ENCODE results near the gene FANCI. TPM values are rescaled to one million over a fixed set of nuclear protein-coding genes. Genes with fewer than 3 reads are reported as not detected.

The FANCI gene
- total and polyA plus RNA-seq, 2 experiments from 2014 or later = 11.2 to 14.2 TPM

DNA sequence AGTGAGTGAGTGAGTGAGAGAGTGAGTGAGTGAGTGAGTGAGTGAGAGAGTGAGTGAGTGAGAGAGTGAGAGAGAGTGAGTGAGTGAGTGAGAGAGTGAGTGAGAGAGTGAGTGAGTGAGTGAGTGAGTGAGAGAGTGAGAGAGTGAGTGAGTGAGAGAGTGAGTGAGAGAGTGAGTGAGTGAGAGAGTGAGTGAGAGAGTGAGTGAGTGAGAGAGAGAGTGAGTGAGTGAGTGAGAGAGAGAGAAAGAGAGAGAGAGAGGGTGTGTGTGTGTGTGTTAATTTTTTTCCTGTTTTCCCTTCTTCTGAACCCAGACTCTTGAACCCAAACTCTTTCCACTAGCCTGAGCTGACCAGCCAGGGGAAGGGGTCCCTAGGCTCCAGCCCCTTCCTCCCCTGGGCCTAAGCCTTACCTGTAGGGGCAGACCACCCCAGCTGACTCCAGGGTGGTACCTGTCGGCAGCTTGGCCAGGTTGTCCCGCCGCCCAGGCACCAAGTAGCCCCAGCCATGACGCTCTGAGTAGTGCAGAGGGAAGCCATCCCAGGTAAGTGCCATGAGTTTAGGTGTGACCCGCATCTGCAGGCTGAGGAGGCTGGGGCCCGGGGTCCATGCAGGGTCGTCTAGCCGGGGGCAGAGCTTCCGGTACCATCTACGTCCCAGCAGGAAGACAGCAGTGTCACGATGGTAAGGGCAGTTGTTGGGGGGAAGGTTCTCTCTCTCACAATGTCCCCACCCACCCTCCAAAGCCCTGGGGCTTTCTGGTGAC lies 81.4 kb downstream of the FANCI start:
- no peaks in the 10 kb centered on the region for H3K9me2 ChIP-seq (ENCODE audit: insufficient read depth)
- H2AFZ ChIP-seq = no peak overlapping the region
- H3K4me1 ChIP-seq (ENCODE audit: insufficient read depth) = 0 out of 2 replicates have a peak, but pooled peaks cover 5% of the 10 kb centered on the region
- no peaks in the 10 kb centered on the region for H3F3A ChIP-seq (ENCODE audit: insufficient read depth)
- in situ Hi-C loops (cut with MboI) = no loop called here
- peaks cover 55% of the 10 kb centered on the region for H3K79me2 ChIP-seq (ENCODE audit: insufficient read depth)
- 93% methylated on average over 5 to 11 of the region's 11 CpGs for WGBS, 2 experiments (ENCODE audit: low coverage in 1 of 2, low lambda C conversion rate in 2 of 2, missing lambda C conversion rate in 2 of 2)
- H3K27ac ChIP-seq = no peak overlapping the region
- H4K20me1 ChIP-seq (ENCODE audit: insufficient read depth) = peaks cover under 1% of the 10 kb centered on the region; the same call in 1 of the 2 replicates
- no peak overlapping the region for H3K4me3 ChIP-seq
- no peak overlapping the region for H3K4me2 ChIP-seq (ENCODE audit: unreplicated experiment)
- TF ChIP-seq EZH2phosphoT487 (IDR thresholded peaks at IDR 0.05; ENCODE audit: insufficient read depth, low read depth) (no peak), EZH2 (IDR thresholded peaks at IDR 0.05; ENCODE audit: insufficient read depth, poor library complexity, severe bottlenecking) (no peak)
- no peak for DNase-seq
- H3K9me3 ChIP-seq (ENCODE audit: low read depth) = no peaks in the 10 kb centered on the region
- H3K36me3 ChIP-seq (ENCODE audit: low read depth) = peaks cover 62% of the 10 kb centered on the region
- H3K27me3 ChIP-seq (replicated peaks; ENCODE audit: insufficient read depth) = no peaks in the 10 kb centered on the region
- H3K9ac ChIP-seq = no peak overlapping the region

DNA sequence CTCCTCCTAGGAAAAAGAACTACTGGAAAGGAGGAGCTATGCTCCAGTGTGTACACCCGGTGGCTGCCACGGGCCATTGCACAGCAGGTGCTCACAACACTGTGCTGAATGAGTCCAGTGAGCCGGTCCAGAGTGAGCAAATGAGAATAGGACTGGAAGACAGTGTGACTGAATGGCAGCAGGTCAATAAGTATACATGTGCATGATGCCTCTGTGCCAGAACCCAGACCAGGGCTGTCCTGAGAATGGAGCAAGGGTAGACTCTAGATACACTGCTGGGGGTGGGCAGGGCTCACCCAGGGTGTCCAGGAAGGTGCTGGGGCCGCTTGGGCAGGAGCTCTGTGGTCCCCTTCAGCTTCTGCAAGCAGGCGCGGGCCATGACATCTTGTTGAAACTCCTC lies 82.5 kb downstream of the FANCI start:
- Histone ChIP-seq H3K36me3 (ENCODE audit: low read depth) (peaks cover 59% of the 10 kb centered on the region), H3K9me2 (ENCODE audit: insufficient read depth) (no peaks in the 10 kb centered on the region), H3K4me3 (no peak overlapping the region), H3F3A (ENCODE audit: insufficient read depth) (no peaks in the 10 kb centered on the region), H4K20me1 (ENCODE audit: insufficient read depth) (peaks cover 7% of the 10 kb centered on the region; the same call in 1 of the 2 replicates), H3K27ac (no peak overlapping the region), H3K27me3 (replicated peaks; ENCODE audit: insufficient read depth) (no peaks in the 10 kb centered on the region), H3K79me2 (ENCODE audit: insufficient read depth) (peaks cover 66% of the 10 kb centered on the region), H3K4me2 (ENCODE audit: unreplicated experiment) (no peak overlapping the region), H3K9me3 (ENCODE audit: low read depth) (no peaks in the 10 kb centered on the region), H3K4me1 (ENCODE audit: insufficient read depth) (peaks cover 16% of the 10 kb centered on the region), H2AFZ (no peak overlapping the region), H3K9ac (no peak overlapping the region)
- in situ Hi-C loops (cut with MboI) = no loop called here
- 97 to 98% methylated on average over 6 of the region's 6 CpGs for WGBS, 2 experiments (ENCODE audit: low coverage in 1 of 2, low lambda C conversion rate in 2 of 2, missing lambda C conversion rate in 2 of 2)
- TF ChIP-seq EZH2 (IDR thresholded peaks at IDR 0.05; ENCODE audit: insufficient read depth, poor library complexity, severe bottlenecking) (no peak), EZH2phosphoT487 (IDR thresholded peaks at IDR 0.05; ENCODE audit: insufficient read depth, low read depth) (no peak)
- DNase-seq = no peak

DNA sequence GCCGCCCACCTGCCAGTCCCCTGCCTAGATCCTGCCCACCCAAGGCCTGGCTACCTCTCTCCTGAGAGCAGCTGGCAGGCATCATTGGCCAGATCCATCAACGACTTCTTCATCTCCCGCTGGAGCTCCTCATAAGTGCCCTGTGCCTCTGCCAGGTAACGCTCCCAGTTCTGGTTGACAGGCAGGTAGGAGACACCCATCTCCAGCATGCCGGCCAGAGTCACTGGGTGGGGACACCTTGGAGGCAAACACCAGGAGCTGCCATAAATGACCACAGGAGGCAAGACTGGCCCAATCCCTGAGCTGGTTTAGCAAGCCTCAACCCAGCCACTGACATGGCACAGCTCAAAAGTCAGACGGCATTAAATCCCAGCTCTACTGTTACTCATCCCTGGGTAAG lies 83.3 kb downstream of the FANCI start:
- Histone ChIP-seq H2AFZ (no peak overlapping the region), H3K27me3 (replicated peaks; ENCODE audit: insufficient read depth) (no peaks in the 10 kb centered on the region), H3F3A (ENCODE audit: insufficient read depth) (no peaks in the 10 kb centered on the region), H3K4me3 (no peak overlapping the region), H3K79me2 (ENCODE audit: insufficient read depth) (peaks cover 74% of the 10 kb centered on the region), H3K9me3 (ENCODE audit: low read depth) (no peaks in the 10 kb centered on the region), H3K9me2 (ENCODE audit: insufficient read depth) (no peaks in the 10 kb centered on the region), H3K4me2 (ENCODE audit: unreplicated experiment) (no peak overlapping the region), H3K9ac (no peak overlapping the region), H3K36me3 (ENCODE audit: low read depth) (peaks cover 60% of the 10 kb centered on the region), H4K20me1 (ENCODE audit: insufficient read depth) (peaks cover 15% of the 10 kb centered on the region), H3K4me1 (ENCODE audit: insufficient read depth) (peaks cover 23% of the 10 kb centered on the region), H3K27ac (no peak overlapping the region)
- TF ChIP-seq EZH2phosphoT487 (IDR thresholded peaks at IDR 0.05; ENCODE audit: insufficient read depth, low read depth) = no peak
- no peak for TF ChIP-seq EZH2 (IDR thresholded peaks at IDR 0.05; ENCODE audit: insufficient read depth, poor library complexity, severe bottlenecking)
- in situ Hi-C loops (cut with MboI) = no loop called here
- WGBS, 2 experiments (ENCODE audit: low coverage in 1 of 2, low lambda C conversion rate in 2 of 2, missing lambda C conversion rate in 2 of 2) = 97% methylated on average over 6 of the region's 6 CpGs
- no peak for DNase-seq

DNA sequence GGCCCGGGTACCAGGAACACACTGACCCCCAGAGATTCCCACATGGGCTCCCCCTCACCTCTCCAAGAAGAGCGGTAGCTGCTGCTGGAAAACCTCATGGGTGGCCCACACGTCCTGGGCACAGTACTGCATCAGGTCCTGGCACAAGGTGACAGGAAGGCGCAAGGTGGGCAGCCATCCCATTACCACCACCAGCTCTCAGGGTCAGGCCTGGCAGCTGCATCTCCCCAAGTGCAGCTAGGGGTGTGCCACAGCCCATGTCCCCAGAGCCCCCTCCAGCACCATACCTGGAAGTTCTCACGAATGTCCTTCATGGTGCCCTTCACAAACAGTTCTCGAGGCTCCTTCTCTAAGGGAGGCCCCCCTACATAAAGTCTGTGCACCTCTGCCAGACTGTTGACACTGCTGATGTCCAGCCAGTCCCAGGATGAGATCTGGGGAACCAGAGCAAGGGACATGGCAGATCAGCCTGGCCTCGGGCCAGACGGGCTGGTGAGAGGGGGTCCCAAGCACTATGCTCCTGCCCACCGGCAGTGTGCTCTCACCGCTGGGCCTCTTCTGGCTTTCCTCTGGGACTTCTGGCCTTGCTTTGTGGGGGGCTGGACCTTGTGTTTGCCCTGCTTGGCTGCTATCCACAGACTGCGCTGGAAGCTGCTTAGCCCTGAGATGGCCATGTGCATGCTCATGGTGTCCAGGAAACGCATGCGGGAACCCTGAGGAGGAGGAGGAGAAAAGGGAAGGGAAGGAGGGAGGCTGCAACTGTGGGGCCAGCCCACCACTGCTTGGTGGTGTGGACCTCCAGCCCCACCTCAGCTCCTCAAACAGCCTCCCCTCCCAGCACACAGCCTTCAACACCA lies 84.8 kb downstream of the FANCI start:
- in situ Hi-C loops (cut with MboI) = no loop called here
- H2AFZ ChIP-seq = no peak overlapping the region
- 85 to 86% methylated on average over 13 of the region's 13 CpGs for WGBS, 2 experiments (ENCODE audit: low coverage in 1 of 2, low lambda C conversion rate in 2 of 2, missing lambda C conversion rate in 2 of 2)
- H3K36me3 ChIP-seq (ENCODE audit: low read depth) = peaks cover 59% of the 10 kb centered on the region
- H4K20me1 ChIP-seq (ENCODE audit: insufficient read depth) = peaks cover 17% of the 10 kb centered on the region
- H3K4me3 ChIP-seq = no peak overlapping the region
- no peaks in the 10 kb centered on the region for H3F3A ChIP-seq (ENCODE audit: insufficient read depth)
- H3K9me2 ChIP-seq (ENCODE audit: insufficient read depth) = no peaks in the 10 kb centered on the region
- no peak overlapping the region for H3K27ac ChIP-seq
- TF ChIP-seq EZH2 (IDR thresholded peaks at IDR 0.05; ENCODE audit: insufficient read depth, poor library complexity, severe bottlenecking) (no peak), EZH2phosphoT487 (IDR thresholded peaks at IDR 0.05; ENCODE audit: insufficient read depth, low read depth) (no peak)
- no peak overlapping the region for H3K4me2 ChIP-seq (ENCODE audit: unreplicated experiment)
- no peaks in the 10 kb centered on the region for H3K27me3 ChIP-seq (replicated peaks; ENCODE audit: insufficient read depth)
- peaks cover 37% of the 10 kb centered on the region for H3K4me1 ChIP-seq (ENCODE audit: insufficient read depth)
- peaks cover 80% of the 10 kb centered on the region for H3K79me2 ChIP-seq (ENCODE audit: insufficient read depth)
- no peak overlapping the region for H3K9ac ChIP-seq
- no peaks in the 10 kb centered on the region for H3K9me3 ChIP-seq (ENCODE audit: low read depth)
- DNase-seq = no peak

Measured in GM23248 (cell line).